Measurements from ENCODE around the gene GINS2. TPM values are rescaled to one million over a fixed set of nuclear protein-coding genes. Genes with fewer than 3 reads are reported as not detected.

Gene GINS2
- total RNA-seq, 2 experiments from 2014 or later = 59.9 to 62.9 TPM

- ChIA-PET CTCF (interaction anchor here (2.1 kb wide), 1 partner anchor 9 kb away, joined by 10 read pairs; no protein-coding TSS in a partner anchor), POLR2A (no interaction called here)
- Mint-ChIP-seq H3K9me3 (peaks cover 4% of the 10 kb centered on the region), H3K27ac (no peak overlapping the region), H3K27me3 (no peaks in the 10 kb centered on the region), H3K4me1 (ENCODE audit: low read depth) (no peaks in the 10 kb centered on the region), H3K4me3 (no peak overlapping the region), H3K36me3 (ENCODE audit: low read depth) (no peaks in the 10 kb centered on the region)
- no peak for DNase-seq
- intact Hi-C loops (cut with micrococcal nuclease) = no loop called here
- ATAC-seq = no peak
- TF ChIP-seq CTCF (IDR thresholded peaks at IDR 0.05) = no peak
Measured at GRCh38 chr16:85707528-85708095, 18.9 kb upstream of the GINS2 start.

- intact Hi-C loops (cut with micrococcal nuclease) = no loop called here
- CTCF ChIA-PET = interaction anchor here (1.5 kb wide), 1 partner anchor 11 kb away, joined by 3 read pairs; no protein-coding TSS in a partner anchor
- TF ChIP-seq CTCF (IDR thresholded peaks at IDR 0.05) = no peak
Measured at GRCh38 chr16:85706449-85707034, 17.8 kb upstream of the GINS2 start.

GRCh38 chr16:85704900-85705846 lies 16.4 kb upstream of the GINS2 start:
- no peaks in the 10 kb centered on the region for H3K36me3 Mint-ChIP-seq (ENCODE audit: low read depth)
- H3K4me1 Mint-ChIP-seq (ENCODE audit: low read depth) = no peaks in the 10 kb centered on the region
- ATAC-seq (no peak), DNase-seq (no peak)
- H3K27ac Mint-ChIP-seq = no peak overlapping the region
- CTCF ChIA-PET = no interaction called here
- POLR2A ChIA-PET = no interaction called here
- H3K9me3 Mint-ChIP-seq = no peaks in the 10 kb centered on the region
- H3K4me3 Mint-ChIP-seq = no peak overlapping the region
- no peak for TF ChIP-seq CTCF (IDR thresholded peaks at IDR 0.05)
- no peaks in the 10 kb centered on the region for H3K27me3 Mint-ChIP-seq
- intact Hi-C loops (cut with micrococcal nuclease) = no loop called here

More at GRCh38 chr16:85706449-85707034, 17.8 kb upstream of the GINS2 start:
- ATAC-seq (no peak), DNase-seq (no peak)
- Mint-ChIP-seq H3K9me3 (no peaks in the 10 kb centered on the region), H3K27me3 (no peaks in the 10 kb centered on the region), H3K36me3 (ENCODE audit: low read depth) (no peaks in the 10 kb centered on the region), H3K4me3 (no peak overlapping the region), H3K27ac (no peak overlapping the region), H3K4me1 (ENCODE audit: low read depth) (no peaks in the 10 kb centered on the region)
- POLR2A ChIA-PET = no interaction called here

- Mint-ChIP-seq H3K27me3 (no peaks in the 10 kb centered on the region), H3K27ac (no peak overlapping the region), H3K4me1 (ENCODE audit: low read depth) (no peaks in the 10 kb centered on the region), H3K36me3 (ENCODE audit: low read depth) (no peaks in the 10 kb centered on the region), H3K9me3 (no peaks in the 10 kb centered on the region), H3K4me3 (no peak overlapping the region)
- POLR2A ChIA-PET = no interaction called here
- DNase-seq (no peak), ATAC-seq (no peak)
- TF ChIP-seq CTCF (IDR thresholded peaks at IDR 0.05) = no peak
- intact Hi-C loops (cut with micrococcal nuclease) = no loop called here
- CTCF ChIA-PET = interaction anchor here (1.0 to 1.5 kb wide), 2 partner anchors 13 to 56 kb away, joined by 3 to 5 read pairs; no protein-coding TSS in a partner anchor
Measured at GRCh38 chr16:85704011-85704410, 15.3 kb upstream of the GINS2 start.

All from activated CD8-positive, alpha-beta T cell treated with anti-CD3 and anti-CD28 coated beads for 36 hours (primary cell).